T-helper 22 cell (primary cell): Measurements from ENCODE around the gene TRIM61.
"Not testable (repeated sequence)": the region's sequence is repeated elsewhere in the genome, so short reads cannot be mapped to it uniquely, and the experiment has no call there.

Source experiments
- DNase-seq: peaks from one replicate; pipeline ENCODE4 v3.0.0-alpha.2; 2020; ENCODE audit warnings: low read depth

The TRIM61 gene

GRCh38 chr4:164977243-164978164, at the start of gene TRIM61:
TRIM61 (minus strand) TSS chr4:164977657; CDS start chr4:164970002, 7,655 bp downstream.
- no peak for DNase-seq

GRCh38 chr4:165025782-165026181, 48.3 kb upstream of the TRIM61 start:
- not testable (repeated sequence) for DNase-seq

GRCh38 chr4:165019995-165020394, 42.5 kb upstream of the TRIM61 start:
- DNase-seq: not testable (repeated sequence)

GRCh38 chr4:165016971-165017370, 39.5 kb upstream of the TRIM61 start:
- DNase-seq: no peak

- DNase-seq: no peak
Measured at GRCh38 chr4:165013691-165014090, 36.2 kb upstream of the TRIM61 start.

GRCh38 chr4:165011403-165011802, 33.9 kb upstream of the TRIM61 start:
- no peak for DNase-seq

GRCh38 chr4:165010991-165011390, 33.5 kb upstream of the TRIM61 start:
- no peak for DNase-seq

- DNase-seq: no peak
Measured at GRCh38 chr4:165010487-165010886, 33.0 kb upstream of the TRIM61 start.

- DNase-seq: no peak
Measured at GRCh38 chr4:165009493-165010227, 32.2 kb upstream of the TRIM61 start.

GRCh38 chr4:165006886-165007285, 29.4 kb upstream of the TRIM61 start:
- DNase-seq: no peak

GRCh38 chr4:165006456-165006855, 29.0 kb upstream of the TRIM61 start:
- no peak for DNase-seq

GRCh38 chr4:165005352-165005925, 28.0 kb upstream of the TRIM61 start:
- no peak for DNase-seq

- DNase-seq: not testable (repeated sequence)
Measured at GRCh38 chr4:165001957-165002356, 24.5 kb upstream of the TRIM61 start.

- DNase-seq: not testable (repeated sequence)
Measured at GRCh38 chr4:164998526-164999080, 21.1 kb upstream of the TRIM61 start.

GRCh38 chr4:164997941-164998340, 20.5 kb upstream of the TRIM61 start:
- DNase-seq: no peak

GRCh38 chr4:164997324-164997723, 19.9 kb upstream of the TRIM61 start:
- DNase-seq: no peak

GRCh38 chr4:164996123-164996522, 18.7 kb upstream of the TRIM61 start:
- DNase-seq: not testable (repeated sequence)

- DNase-seq: not testable (repeated sequence)
Measured at GRCh38 chr4:164990786-164991185, 13.3 kb upstream of the TRIM61 start.

- DNase-seq: no peak
Measured at GRCh38 chr4:164989471-164989870, 12.0 kb upstream of the TRIM61 start.

GRCh38 chr4:164971929-164972328, 5.5 kb downstream of the TRIM61 start:
- not testable (repeated sequence) for DNase-seq

- DNase-seq: no peak
Measured at GRCh38 chr4:164959896-164960295, 17.6 kb downstream of the TRIM61 start.

GRCh38 chr4:164959421-164959820, 18.0 kb downstream of the TRIM61 start:
- not testable (repeated sequence) for DNase-seq
